ENCODE results near the gene RXRA.

GRCh38 chr9:134473141-134474054 lies 147.1 kb downstream of the RXRA start:
- TF ChIP-seq EZH2 (IDR thresholded peaks at IDR 0.05; ENCODE audit: borderline replicate concordance, low read depth, low read length, severe bottlenecking) (no peak), CTCF (IDR thresholded peaks at IDR 0.05; ENCODE audit: extremely low read depth in 1 of 2, insufficient read depth in 1 of 2, low read depth in 1 of 2, low read length in 2 of 2) (no peak), POLR2A (IDR thresholded peaks at IDR 0.05; ENCODE audit: low read depth, low read length) (no peak), POLR2AphosphoS5 (IDR thresholded peaks at IDR 0.05; ENCODE audit: insufficient read depth, low read depth, low read length) (no peak)

Data from endothelial cell of umbilical vein (primary cell).